DOHH2 (cell line): ENCODE results near the gene EIF5A.

Source experiments
- EZH2phosphoT487 ChIP-seq: fragments of 200-600 bp; sonication (generic); IDR thresholded peaks from 2 replicates; pipeline ENCODE4 v1.6.1; 2017; ENCODE audit warnings: borderline replicate concordance, mild to moderate bottlenecking, antibody characterized with exemption, low read length, moderate library complexity, mixed read lengths
- TF ChIP-seq, protein P1 (sequence below): fragments of 200-600 bp; sonication (generic); IDR thresholded peaks from one replicate; pipeline ENCODE4 v1.5.1; 2014; ENCODE audit warnings: antibody characterized with exemption, mild to moderate bottlenecking, low read depth, low read length; ENCODE audit not compliant: poor library complexity, severe bottlenecking

DNA sequence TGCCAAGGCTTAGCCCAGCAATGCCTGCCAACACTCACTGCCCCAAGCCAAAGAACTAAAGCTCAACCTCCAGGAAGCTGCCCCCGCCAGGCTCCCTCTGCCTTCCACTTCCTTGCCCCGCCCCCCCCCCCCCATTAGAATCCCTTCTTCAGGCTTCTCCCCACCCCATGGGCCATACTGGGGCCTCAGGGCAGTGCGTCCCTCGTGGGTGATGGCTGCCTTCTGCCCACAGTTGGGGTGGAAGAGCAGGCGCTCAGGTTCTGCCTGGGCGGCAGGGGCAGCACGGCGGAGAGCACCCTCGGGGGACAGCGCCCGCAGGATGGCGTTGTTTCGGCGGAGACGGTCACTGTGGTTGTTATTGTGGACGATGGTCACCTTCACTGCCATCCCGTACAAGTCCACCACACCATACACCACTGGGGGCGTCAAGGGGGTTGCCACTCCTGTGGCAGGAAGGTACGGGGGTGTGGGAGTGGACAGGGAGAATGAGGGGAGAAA lies 17.7 kb downstream of the EIF5A start:
- TF ChIP-seq, protein P1, sequence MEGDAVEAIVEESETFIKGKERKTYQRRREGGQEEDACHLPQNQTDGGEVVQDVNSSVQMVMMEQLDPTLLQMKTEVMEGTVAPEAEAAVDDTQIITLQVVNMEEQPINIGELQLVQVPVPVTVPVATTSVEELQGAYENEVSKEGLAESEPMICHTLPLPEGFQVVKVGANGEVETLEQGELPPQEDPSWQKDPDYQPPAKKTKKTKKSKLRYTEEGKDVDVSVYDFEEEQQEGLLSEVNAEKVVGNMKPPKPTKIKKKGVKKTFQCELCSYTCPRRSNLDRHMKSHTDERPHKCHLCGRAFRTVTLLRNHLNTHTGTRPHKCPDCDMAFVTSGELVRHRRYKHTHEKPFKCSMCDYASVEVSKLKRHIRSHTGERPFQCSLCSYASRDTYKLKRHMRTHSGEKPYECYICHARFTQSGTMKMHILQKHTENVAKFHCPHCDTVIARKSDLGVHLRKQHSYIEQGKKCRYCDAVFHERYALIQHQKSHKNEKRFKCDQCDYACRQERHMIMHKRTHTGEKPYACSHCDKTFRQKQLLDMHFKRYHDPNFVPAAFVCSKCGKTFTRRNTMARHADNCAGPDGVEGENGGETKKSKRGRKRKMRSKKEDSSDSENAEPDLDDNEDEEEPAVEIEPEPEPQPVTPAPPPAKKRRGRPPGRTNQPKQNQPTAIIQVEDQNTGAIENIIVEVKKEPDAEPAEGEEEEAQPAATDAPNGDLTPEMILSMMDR = no peak
- TF ChIP-seq EZH2phosphoT487 = no peak
